Measurements from ENCODE around the gene KRTCAP2.

DNA sequence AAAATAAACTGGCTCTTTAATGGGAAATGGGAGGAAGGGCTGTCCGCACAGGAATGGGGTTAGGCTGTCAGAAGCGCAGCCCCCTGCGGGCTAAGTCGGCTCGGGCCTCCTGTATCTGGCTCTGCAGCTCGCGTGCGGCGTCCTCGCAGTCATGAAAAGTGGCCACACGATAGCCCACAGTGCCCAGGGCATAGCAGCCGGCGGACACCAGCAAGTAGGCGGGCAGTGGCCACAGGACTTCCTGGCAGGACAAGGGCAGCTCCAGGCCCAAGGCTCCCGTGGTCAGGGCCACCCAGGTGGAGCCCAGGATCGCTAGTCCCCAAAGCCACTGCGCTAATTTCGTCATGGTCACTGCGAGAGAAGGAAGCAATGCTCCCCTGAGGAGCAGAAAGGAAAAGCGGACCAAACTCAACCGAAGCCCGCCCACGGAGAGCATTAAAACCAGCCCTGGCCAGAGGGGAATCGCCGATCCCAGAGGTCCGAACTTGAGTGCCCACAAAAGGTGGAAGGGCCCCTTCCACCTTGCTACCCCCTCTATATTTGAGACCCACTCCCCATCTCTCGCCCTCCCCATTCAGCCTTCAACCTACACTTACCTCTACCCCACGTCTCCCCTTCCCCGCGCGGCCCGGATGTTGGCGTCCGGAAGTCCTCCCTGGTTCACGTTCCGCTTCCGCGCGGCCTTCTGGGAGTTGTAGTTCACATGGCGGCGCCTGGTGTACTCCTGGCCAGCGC is 33.0 kb downstream of the KRTCAP2 start, which contains the start of gene DPM3:
- TF ChIP-seq, protein P1, sequence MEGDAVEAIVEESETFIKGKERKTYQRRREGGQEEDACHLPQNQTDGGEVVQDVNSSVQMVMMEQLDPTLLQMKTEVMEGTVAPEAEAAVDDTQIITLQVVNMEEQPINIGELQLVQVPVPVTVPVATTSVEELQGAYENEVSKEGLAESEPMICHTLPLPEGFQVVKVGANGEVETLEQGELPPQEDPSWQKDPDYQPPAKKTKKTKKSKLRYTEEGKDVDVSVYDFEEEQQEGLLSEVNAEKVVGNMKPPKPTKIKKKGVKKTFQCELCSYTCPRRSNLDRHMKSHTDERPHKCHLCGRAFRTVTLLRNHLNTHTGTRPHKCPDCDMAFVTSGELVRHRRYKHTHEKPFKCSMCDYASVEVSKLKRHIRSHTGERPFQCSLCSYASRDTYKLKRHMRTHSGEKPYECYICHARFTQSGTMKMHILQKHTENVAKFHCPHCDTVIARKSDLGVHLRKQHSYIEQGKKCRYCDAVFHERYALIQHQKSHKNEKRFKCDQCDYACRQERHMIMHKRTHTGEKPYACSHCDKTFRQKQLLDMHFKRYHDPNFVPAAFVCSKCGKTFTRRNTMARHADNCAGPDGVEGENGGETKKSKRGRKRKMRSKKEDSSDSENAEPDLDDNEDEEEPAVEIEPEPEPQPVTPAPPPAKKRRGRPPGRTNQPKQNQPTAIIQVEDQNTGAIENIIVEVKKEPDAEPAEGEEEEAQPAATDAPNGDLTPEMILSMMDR (IDR thresholded peaks at IDR 0.05): no peak
- peak; percentile 53 for TF ChIP-seq POLR2A (IDR thresholded peaks at IDR 0.05; ENCODE audit: low read depth)
